Gastrocnemius medialis (tissue), 4 donors: ENCODE results near the gene TOM1.

Source experiments
- CTCF ChIP-seq, 5 experiments: fragments of 450-650 bp in 3 of 5; fragments of 200-600 bp in 2 of 5; sonication (generic) in 2 of 5; IDR thresholded peaks in 4 of 5; conservative IDR thresholded peaks in 1 of 5; 1 replicate in 4 of 5; 2 replicates in 1 of 5; pipeline ENCODE4 v1.5.1; 2016 to 2019; ENCODE audit warnings: antibody characterized with exemption in 5 of 5, mild to moderate bottlenecking in 3 of 5, moderate library complexity in 3 of 5
- POLR2A ChIP-seq, 2 donors: fragments of 450-650 bp; IDR thresholded peaks; one replicate each; pipeline ENCODE4 v1.6.1; 2017; ENCODE audit warnings: antibody characterized with exemption in 2 of 2, mild to moderate bottlenecking in 2 of 2, moderate library complexity in 2 of 2

- TF ChIP-seq CTCF (IDR thresholded peaks at IDR 0.05 in 4 of 5, conservative IDR thresholded peaks at IDR 0.05 in 1 of 5): peak in 1 of 5 experiments; percentile 23
- no peak for TF ChIP-seq POLR2A (IDR thresholded peaks at IDR 0.05)
These were observed 11.9 kb downstream of the TOM1 start for GRCh38 chr22:35311551-35311999.
